Heart left ventricle (tissue), 13 donors: ENCODE results near the gene MYO1H.

Source experiments
- CTCF ChIP-seq, 12 donors: fragments of 200-600 bp; sonication (generic) in 4 of 12; IDR thresholded peaks; one replicate each; pipeline versions ENCODE4 v1.5.0 to v1.8.0; 2018 to 2022; ENCODE audit warnings: antibody characterized with exemption in 12 of 12, mild to moderate bottlenecking in 5 of 12
- POLR2A ChIP-seq, 2 donors: fragments of 450-650 bp; IDR thresholded peaks; one replicate each; pipeline ENCODE4 v1.6.1; 2017; ENCODE audit warnings: antibody characterized with exemption in 2 of 2, mild to moderate bottlenecking in 2 of 2, moderate library complexity in 2 of 2
- donor health status: ischemic (EF 13 %, LVEDD 7.1; RV severe dilation, severe dysfunction).
- donor health status: DM: no; HTN: yes; CAD: no.
- donor health status: DM: no; HTN: no; CAD: no.
- donor health status: ischemic (EF 25% LVEDD 6.9; RV normal size, moderate dysfunction).
- donor health status: ischemic (EF 25% LVEDD 5.7; RV mildly dilated, moderate dysfunction).
- donor health status: ischemic (EF 35%, LVEDD 5.7; RV mildly dilated, moderate dysfunction).
- donor health status: nonischemic (EF 11% LVEDD 7.7; RV severe dilation, severe dysfunction).
- donor health status: DM: yes; HTN: yes; CAD: no.
- donor health status: PGD.
- donor health status: ischemic (EF 29% LVEDD 5.4; RV normal size, mild dysfunction).
- donor health status: nonischemic (EF 23%, LVEDD 6.1; RV moderate dilation, normal function).

- TF ChIP-seq POLR2A (IDR thresholded peaks at IDR 0.05) (no peak), CTCF (IDR thresholded peaks at IDR 0.05) (no peak)
These were observed 103.3 kb downstream of the MYO1H start for GRCh38 chr12:109450980-109451379.
